Measurements from ENCODE around the gene IGSF21. TPM values are rescaled to one million over a fixed set of nuclear protein-coding genes. Genes with fewer than 3 reads are reported as not detected.

IGSF21 gene
- total RNA-seq, 1 donor from 2014 or later: not detected

DNA sequence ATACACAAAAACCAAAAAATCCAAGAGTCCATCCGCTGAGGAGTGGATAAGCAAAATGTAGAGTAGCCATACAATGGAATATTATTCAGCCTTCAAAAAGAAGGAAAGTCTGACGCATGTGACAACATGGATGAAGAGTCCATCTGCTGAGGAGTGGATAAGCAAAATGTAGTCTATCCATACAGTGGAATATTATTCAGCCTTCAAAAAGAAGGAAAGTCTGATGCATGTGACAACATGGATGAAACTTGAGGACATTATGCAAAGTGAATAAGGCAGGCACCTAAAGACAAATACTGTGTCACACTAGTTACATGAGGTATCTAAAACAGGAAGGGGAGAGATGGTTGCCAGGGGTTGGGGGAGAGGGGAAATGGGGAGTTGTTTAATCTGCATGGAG, 14.0 kb upstream of the IGSF21 start:
- TF ChIP-seq, protein P1, sequence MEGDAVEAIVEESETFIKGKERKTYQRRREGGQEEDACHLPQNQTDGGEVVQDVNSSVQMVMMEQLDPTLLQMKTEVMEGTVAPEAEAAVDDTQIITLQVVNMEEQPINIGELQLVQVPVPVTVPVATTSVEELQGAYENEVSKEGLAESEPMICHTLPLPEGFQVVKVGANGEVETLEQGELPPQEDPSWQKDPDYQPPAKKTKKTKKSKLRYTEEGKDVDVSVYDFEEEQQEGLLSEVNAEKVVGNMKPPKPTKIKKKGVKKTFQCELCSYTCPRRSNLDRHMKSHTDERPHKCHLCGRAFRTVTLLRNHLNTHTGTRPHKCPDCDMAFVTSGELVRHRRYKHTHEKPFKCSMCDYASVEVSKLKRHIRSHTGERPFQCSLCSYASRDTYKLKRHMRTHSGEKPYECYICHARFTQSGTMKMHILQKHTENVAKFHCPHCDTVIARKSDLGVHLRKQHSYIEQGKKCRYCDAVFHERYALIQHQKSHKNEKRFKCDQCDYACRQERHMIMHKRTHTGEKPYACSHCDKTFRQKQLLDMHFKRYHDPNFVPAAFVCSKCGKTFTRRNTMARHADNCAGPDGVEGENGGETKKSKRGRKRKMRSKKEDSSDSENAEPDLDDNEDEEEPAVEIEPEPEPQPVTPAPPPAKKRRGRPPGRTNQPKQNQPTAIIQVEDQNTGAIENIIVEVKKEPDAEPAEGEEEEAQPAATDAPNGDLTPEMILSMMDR (conservative IDR thresholded peaks at IDR 0.05; ENCODE audit: low read depth, low read length): no peak
- no peak for DNase-seq (ENCODE audit: low read depth)
- no peak overlapping the region for H3K4me3 ChIP-seq (ENCODE audit: low read depth, low read length)

DNA sequence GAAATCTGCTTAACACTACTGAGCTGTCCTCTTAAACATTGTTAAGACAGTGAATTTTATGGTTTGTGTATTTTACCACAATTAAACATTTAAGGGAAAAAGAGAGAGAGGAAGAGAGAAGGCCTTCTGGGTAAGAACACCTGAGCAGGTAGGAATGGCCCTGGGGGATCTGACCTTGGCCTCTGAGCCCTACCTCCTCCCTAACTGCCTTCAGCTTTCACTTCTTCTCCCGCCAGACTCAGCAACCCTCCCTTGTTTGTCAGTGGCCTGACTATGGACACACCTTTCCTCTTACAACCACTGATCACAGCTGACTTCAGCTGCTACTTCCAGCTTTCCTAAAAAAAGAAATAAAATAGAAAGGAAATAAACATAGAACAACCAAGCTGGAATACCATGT, 13.5 kb upstream of the IGSF21 start:
- TF ChIP-seq, protein P1 (conservative IDR thresholded peaks at IDR 0.05; ENCODE audit: low read depth, low read length): no peak
- DNase-seq (ENCODE audit: low read depth): no peak
- no peak overlapping the region for H3K4me3 ChIP-seq (ENCODE audit: low read depth, low read length)

DNA sequence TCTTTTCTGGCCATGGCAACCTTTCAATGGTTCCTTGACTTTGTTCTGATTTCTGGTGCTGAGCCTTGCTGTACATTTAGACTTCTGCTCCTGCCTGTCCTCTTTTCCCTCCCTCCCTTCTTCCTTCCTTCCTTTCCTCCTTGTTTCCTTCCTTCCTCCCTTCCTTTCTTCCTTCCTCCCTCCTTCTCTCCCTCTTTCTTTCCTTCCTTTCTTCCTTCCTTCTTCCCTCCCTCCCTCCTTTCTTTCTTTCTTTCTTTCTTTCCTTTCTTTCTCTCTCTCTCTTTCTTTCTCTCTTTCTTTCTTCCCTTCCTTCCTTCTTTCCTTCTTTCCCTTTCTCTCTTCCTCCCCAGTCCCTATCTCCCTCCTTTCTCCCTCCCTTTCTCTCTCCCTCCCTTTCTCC, 10.4 kb upstream of the IGSF21 start:
- TF ChIP-seq, protein P1 (conservative IDR thresholded peaks at IDR 0.05; ENCODE audit: low read depth, low read length): no peak
- no peak for DNase-seq (ENCODE audit: low read depth)
- no peak overlapping the region for H3K4me3 ChIP-seq (ENCODE audit: low read depth, low read length)

DNA sequence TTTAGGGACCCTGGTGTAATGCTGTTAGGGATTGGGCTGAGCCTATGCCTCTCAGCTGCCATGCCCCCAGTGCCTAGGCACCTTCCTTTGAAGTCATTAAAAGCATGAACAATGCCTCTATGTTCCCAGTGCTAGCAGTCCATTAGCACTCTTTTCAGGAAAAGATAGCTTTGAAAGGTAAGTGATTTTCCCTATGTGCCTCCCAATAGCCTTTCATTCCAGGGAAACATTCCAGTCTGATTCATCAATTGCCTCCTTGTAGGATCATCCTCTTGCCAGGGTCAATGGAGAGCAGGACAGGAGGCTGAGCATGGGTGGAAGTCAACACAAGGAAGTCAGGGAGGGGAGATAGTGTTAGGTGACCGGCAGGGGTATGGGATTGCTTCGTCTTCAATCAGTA, 8.6 kb upstream of the IGSF21 start:
- H3K4me3 ChIP-seq (ENCODE audit: low read depth, low read length): no peak overlapping the region
- no peak for DNase-seq (ENCODE audit: low read depth)
- TF ChIP-seq, protein P1 (conservative IDR thresholded peaks at IDR 0.05; ENCODE audit: low read depth, low read length): no peak

DNA sequence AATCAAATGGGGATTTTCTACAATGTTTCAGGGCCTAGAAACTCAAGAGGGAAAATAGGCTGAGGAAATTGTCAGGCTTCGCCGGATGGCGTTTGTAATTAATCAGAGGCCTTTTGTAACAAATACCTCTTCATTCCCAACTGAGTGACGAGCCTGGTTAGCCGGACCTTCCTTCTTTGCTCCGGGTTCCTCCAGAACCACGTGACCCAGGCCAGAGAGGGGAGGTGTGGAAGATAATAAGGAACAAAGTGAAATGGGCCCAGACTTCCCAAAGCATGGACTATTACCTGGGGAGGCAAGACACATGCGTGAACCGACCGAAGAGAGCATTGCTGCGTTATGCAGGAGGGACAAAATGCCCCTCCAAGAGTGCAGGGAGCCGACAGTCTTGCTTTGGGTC, 7.5 kb upstream of the IGSF21 start:
- no peak overlapping the region for H3K4me3 ChIP-seq (ENCODE audit: low read depth, low read length)
- no peak for DNase-seq (ENCODE audit: low read depth)
- TF ChIP-seq, protein P1 (conservative IDR thresholded peaks at IDR 0.05; ENCODE audit: low read depth, low read length): no peak

DNA sequence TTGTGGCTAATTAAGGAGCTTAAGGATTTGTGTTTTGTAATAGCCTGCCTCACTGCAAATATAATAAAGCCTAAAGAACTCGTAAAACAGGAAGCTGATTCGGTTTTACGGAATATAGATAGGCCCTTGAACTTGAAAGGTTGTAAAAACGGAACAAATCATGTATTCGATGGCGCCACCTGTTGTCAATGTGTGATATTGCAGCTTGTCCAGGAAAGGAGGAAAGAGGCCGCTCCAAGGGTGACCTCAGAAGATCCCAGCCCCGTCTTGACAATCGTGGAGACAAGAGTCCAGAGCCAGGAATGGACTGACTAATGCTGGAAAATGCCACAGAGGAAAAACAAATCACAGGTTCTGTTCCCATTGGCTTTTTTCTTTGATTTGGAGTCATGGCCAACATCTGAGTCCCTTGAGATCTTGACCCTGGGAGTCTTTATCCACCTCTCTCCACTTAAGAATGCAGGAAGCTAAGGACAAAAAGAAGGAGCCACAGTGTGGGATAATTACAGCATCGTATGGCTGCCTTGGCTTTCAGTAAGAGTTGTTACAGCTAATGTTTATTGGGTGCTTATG, 7.0 kb upstream of the IGSF21 start:
- DNase-seq (ENCODE audit: low read depth): no peak

DNA sequence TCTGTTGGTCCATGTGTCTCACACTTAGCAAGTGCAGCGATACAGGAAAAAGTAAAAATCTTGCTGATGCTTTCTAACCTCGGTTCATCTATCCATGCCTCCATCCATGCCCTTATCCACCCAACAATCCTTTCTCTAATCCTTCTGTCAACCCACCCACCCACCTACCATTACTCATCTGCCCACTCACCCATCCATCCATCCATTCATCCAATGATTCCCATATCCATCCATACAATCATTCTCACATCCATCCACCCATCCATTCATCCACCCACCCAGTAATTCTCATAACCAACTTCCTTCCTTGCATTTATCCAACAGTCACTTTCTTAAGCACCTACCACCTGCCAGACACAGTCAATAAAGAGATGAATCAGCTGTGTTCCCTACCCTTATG, 6.1 kb upstream of the IGSF21 start:
- no peak for DNase-seq (ENCODE audit: low read depth)
- H3K4me3 ChIP-seq (ENCODE audit: low read depth, low read length): no peak overlapping the region
- TF ChIP-seq, protein P1 (conservative IDR thresholded peaks at IDR 0.05; ENCODE audit: low read depth, low read length): no peak

More for the DNA sequence above, 7.0 kb upstream of the IGSF21 start:
- TF ChIP-seq, protein P1 (conservative IDR thresholded peaks at IDR 0.05; ENCODE audit: low read depth, low read length): peak; percentile 78
- H3K4me3 ChIP-seq (ENCODE audit: low read depth, low read length): no peak overlapping the region
